Mesenteric fat pad (tissue), 1 donor: ENCODE data around the gene ATP5PF. TPM values are rescaled to one million over a fixed set of nuclear protein-coding genes. Genes with fewer than 3 reads are reported as not detected.

Experiments
- total RNA-seq: library from RNA; stranded (reverse); fragmentation: NEBNext Ultra II Directional; extraction: Animal tissue kit (Norgen Biotek cat#: 25700); gene quantifications from one replicate; pipeline ENCODE4 v1.2.1, GENCODE V29; 2021
- donor health status: DM: yes; HTN: yes; CAD: no.

ATP5PF gene
- total RNA-seq, 1 donor from 2014 or later: 164 TPM

Other genes starting within 250 kb of the ATP5PF start
- 22.8 TPM for gene MRPL39, start 127.4 kb downstream of the ATP5PF start, total RNA-seq
- gene JAM2, start 95.6 kb downstream of the ATP5PF start, total RNA-seq: 13.3 TPM
- gene GABPA, start 68 bp upstream of the ATP5PF start, total RNA-seq: 23.6 TPM